Measurements from ENCODE around the gene NEK8. TPM values are rescaled to one million over a fixed set of nuclear protein-coding genes. Genes with fewer than 3 reads are reported as not detected.

Gene NEK8
- total and polyA plus RNA-seq, 4 donors = 5.1 to 14.7 (median 7.4) TPM

DNA sequence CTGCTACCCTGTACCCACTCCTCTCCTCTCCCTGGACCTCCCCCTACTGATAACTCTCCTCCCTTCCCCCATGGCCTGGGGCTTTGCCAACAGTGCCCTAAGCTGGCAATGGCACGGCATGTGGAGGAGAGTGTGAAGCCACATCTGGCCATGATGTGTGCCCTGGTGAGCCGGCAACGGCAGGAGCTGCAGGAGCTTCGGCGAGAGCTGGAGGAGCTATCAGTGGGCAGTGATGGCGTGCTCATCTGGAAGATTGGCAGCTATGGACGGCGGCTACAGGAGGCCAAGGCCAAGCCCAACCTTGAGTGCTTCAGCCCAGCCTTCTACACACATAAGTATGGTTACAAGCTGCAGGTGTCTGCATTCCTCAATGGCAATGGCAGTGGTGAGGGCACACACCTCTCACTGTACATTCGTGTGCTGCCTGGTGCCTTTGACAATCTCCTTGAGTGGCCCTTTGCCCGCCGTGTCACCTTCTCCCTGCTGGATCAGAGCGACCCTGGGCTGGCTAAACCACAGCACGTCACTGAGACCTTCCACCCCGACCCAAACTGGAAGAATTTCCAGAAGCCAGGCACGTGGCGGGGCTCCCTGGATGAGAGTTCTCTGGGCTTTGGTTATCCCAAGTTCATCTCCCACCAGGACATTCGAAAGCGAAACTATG lies 20.4 kb downstream of the NEK8 start:
- TF ChIP-seq, protein P1, sequence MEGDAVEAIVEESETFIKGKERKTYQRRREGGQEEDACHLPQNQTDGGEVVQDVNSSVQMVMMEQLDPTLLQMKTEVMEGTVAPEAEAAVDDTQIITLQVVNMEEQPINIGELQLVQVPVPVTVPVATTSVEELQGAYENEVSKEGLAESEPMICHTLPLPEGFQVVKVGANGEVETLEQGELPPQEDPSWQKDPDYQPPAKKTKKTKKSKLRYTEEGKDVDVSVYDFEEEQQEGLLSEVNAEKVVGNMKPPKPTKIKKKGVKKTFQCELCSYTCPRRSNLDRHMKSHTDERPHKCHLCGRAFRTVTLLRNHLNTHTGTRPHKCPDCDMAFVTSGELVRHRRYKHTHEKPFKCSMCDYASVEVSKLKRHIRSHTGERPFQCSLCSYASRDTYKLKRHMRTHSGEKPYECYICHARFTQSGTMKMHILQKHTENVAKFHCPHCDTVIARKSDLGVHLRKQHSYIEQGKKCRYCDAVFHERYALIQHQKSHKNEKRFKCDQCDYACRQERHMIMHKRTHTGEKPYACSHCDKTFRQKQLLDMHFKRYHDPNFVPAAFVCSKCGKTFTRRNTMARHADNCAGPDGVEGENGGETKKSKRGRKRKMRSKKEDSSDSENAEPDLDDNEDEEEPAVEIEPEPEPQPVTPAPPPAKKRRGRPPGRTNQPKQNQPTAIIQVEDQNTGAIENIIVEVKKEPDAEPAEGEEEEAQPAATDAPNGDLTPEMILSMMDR (IDR thresholded peaks at IDR 0.05; ENCODE audit: control extremely low read depth, extremely low read depth) = no peak
- Histone ChIP-seq H3K36me3 (ENCODE audit: control insufficient read depth in 4 of 4, insufficient read depth in 4 of 4, low read length in 4 of 4) (peaks cover 0 to 44% (median 25%) of the 10 kb centered on the region in 4 donors), H3K4me1 (ENCODE audit: control insufficient read depth in 5 of 5, insufficient read depth in 5 of 5, low read length in 5 of 5) (peaks cover 0 to 37% (median 16%) of the 10 kb centered on the region in 5 donors), H3K4me3 (no peak overlapping the region), H3K27ac (ENCODE audit: low read depth in 1 of 2, low read length in 1 of 2) (peak overlapping the region in 1 of 2 donors; percentile 43), H3K27me3 (ENCODE audit: control insufficient read depth in 3 of 3, insufficient read depth in 3 of 3, low read length in 2 of 3) (no peaks in the 10 kb centered on the region), H3K9ac (ENCODE audit: insufficient read depth in 1 of 2, low read length in 2 of 2) (no peak overlapping the region), H3K9me3 (ENCODE audit: control insufficient read depth in 4 of 4, insufficient read depth in 3 of 4, low read length in 3 of 4) (no peaks in the 10 kb centered on the region)
- WGBS, 2 donors = 62 to 87% methylated on average over 18 of the region's 18 CpGs
- ATAC-seq (ENCODE audit: insufficient read depth, low FRiP score) = no peak
- DNase-seq = no peak

DNA sequence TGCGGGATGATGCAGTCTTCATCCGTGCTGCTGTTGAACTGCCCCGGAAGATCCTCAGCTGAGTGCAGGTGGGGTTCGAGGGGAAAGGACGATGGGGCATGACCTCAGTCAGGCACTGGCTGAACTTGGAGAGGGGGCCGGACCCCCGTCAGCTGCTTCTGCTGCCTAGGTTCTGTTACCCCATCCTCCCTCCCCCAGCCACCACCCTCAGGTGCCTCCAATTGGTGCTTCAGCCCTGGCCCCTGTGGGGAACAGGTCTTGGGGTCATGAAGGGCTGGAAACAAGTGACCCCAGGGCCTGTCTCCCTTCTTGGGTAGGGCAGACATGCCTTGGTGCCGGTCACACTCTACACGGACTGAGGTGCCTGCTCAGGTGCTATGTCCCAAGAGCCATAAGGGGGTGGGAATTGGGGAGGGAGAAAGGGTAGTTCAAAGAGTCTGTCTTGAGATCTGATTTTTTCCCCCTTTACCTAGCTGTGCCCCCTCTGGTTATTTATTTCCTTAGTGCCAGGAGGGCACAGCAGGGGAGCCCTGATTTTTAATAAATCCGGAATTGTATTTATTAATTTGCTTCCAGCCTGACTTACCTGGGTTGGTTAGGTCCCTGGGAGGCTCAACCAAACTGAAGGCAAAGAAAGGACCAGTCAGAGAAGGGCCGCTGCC lies 21.1 kb downstream of the NEK8 start:
- H3K36me3 ChIP-seq (ENCODE audit: control insufficient read depth in 4 of 4, insufficient read depth in 4 of 4, low read length in 4 of 4) = peaks cover 0 to 44% (median 25%) of the 10 kb centered on the region in 4 donors
- peaks cover 0 to 37% (median 16%) of the 10 kb centered on the region in 5 donors for H3K4me1 ChIP-seq (ENCODE audit: control insufficient read depth in 5 of 5, insufficient read depth in 5 of 5, low read length in 5 of 5)
- no peak for ATAC-seq (ENCODE audit: insufficient read depth, low FRiP score)

GRCh38 chr17:28750178-28751047 lies 21.8 kb downstream of the NEK8 start:
- H3K27me3 ChIP-seq (ENCODE audit: control insufficient read depth in 3 of 3, insufficient read depth in 3 of 3, low read length in 2 of 3) = no peaks in the 10 kb centered on the region
- DNase-seq (peak; percentile 92 to 94 (median 93)), ATAC-seq (ENCODE audit: insufficient read depth, low FRiP score) (peak; percentile 75)
- peak overlapping the region in 1 of 2 donors; percentile 2 for H3K9ac ChIP-seq (ENCODE audit: insufficient read depth in 1 of 2, low read length in 2 of 2)
- peaks cover 0 to 37% (median 16%) of the 10 kb centered on the region in 5 donors for H3K4me1 ChIP-seq (ENCODE audit: control insufficient read depth in 5 of 5, insufficient read depth in 5 of 5, low read length in 5 of 5)
- H3K36me3 ChIP-seq (ENCODE audit: control insufficient read depth in 4 of 4, insufficient read depth in 4 of 4, low read length in 4 of 4) = peaks cover 0 to 44% (median 25%) of the 10 kb centered on the region in 4 donors
- H3K27ac ChIP-seq (ENCODE audit: low read depth in 1 of 2, low read length in 1 of 2) = no peak overlapping the region
- H3K9me3 ChIP-seq (ENCODE audit: control insufficient read depth in 4 of 4, insufficient read depth in 3 of 4, low read length in 3 of 4) = no peaks in the 10 kb centered on the region
- 39 to 45% methylated on average over 20 of the region's 20 CpGs for WGBS, 2 donors
- TF ChIP-seq, protein P1 (IDR thresholded peaks at IDR 0.05; ENCODE audit: control extremely low read depth, extremely low read depth) = peak; percentile 100
- H3K4me3 ChIP-seq = no peak overlapping the region

More for the DNA sequence above, 21.1 kb downstream of the NEK8 start:
- H3K27ac ChIP-seq (ENCODE audit: low read depth in 1 of 2, low read length in 1 of 2) = peak overlapping the region in 1 of 2 donors; percentile 43
- H3K9me3 ChIP-seq (ENCODE audit: control insufficient read depth in 4 of 4, insufficient read depth in 3 of 4, low read length in 3 of 4) = no peaks in the 10 kb centered on the region
- H3K9ac ChIP-seq (ENCODE audit: insufficient read depth in 1 of 2, low read length in 2 of 2) = no peak overlapping the region
- TF ChIP-seq, protein P1 (IDR thresholded peaks at IDR 0.05; ENCODE audit: control extremely low read depth, extremely low read depth) = no peak
- 54 to 65% methylated on average over 10 to 11 of the region's 11 CpGs for WGBS, 2 donors
- H3K4me3 ChIP-seq = no peak overlapping the region
- H3K27me3 ChIP-seq (ENCODE audit: control insufficient read depth in 3 of 3, insufficient read depth in 3 of 3, low read length in 2 of 3) = no peaks in the 10 kb centered on the region
- no peak for DNase-seq

Measured in lung (tissue), 12 donors.